Muscle layer of duodenum (tissue), 2 donors: Measurements from ENCODE around the gene B3GNT2.

ENCODE experiments used
- H3K27ac ChIP-seq: one replicate; pipeline ENCODE4 v1.7.0; 2013; ENCODE audit warnings: mild to moderate bottlenecking, low read length
- H3K27me3 ChIP-seq: one replicate; pipeline ENCODE4 v1.7.0; 2013; ENCODE audit warnings: low read depth, mild to moderate bottlenecking, control low read depth, low read length
- H3K36me3 ChIP-seq, 2 donors: one replicate each; pipeline ENCODE4 v1.7.0; 2013; ENCODE audit warnings: low read length in 2 of 2, control low read depth in 1 of 2, mild to moderate bottlenecking in 1 of 2; ENCODE audit not compliant: insufficient read depth in 2 of 2, control insufficient read depth in 1 of 2
- H3K4me1 ChIP-seq, 2 donors: one replicate each; pipeline ENCODE4 v1.7.0; 2013; ENCODE audit warnings: low read length in 2 of 2, mild to moderate bottlenecking in 2 of 2, control low read depth in 1 of 2, moderate library complexity in 1 of 2; ENCODE audit not compliant: insufficient read depth in 2 of 2, control insufficient read depth in 1 of 2
- H3K4me3 ChIP-seq, 2 donors: one replicate each; pipeline ENCODE4 v1.7.0; 2013; ENCODE audit warnings: low read length in 2 of 2, low read depth in 1 of 2, mild to moderate bottlenecking in 1 of 2
- H3K9me3 ChIP-seq, 2 donors: one replicate each; pipeline ENCODE4 v1.7.0; 2013; ENCODE audit warnings: low read length in 2 of 2, control low read depth in 1 of 2, mild to moderate bottlenecking in 1 of 2; ENCODE audit not compliant: control insufficient read depth in 1 of 2
- donor health status: healthy.

B3GNT2 gene

DNA sequence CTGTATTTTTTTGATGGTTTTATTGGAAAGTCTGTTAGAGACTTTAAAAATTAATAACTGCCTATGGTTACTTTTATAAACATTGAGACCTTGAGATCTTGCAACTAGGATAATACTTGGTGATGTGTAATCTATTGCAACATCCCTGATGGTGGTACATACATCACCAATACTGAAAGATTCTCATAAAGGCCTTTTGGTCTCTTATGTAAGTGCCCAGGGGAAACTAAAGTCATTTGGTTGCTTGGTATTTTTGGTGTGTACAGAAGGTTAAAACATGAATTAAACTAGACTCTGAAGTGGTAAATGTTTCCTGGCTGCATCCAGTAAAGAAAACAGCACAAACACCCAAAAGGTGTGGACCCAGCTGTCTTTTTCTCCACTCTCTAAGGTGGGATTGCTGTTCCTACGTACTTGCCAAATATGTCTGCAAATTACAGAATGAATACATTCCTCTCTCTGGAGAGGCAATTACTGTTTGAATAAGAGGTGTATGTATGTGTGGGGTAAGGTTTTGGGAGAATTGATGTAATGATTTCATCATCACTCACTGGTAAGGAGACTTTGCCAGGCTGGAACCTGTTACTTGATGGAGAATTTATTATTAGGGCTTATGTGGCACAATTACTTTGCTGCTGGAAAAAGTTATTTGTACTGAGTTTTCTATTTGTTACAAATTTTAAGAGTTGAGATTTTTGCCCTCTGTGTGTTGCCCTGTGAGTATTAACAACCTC, 3.6 kb downstream of the B3GNT2 start:
- Histone ChIP-seq H3K36me3 (no peaks in the 10 kb centered on the region), H3K9me3 (no peaks in the 10 kb centered on the region), H3K4me3 (no peak overlapping the region), H3K4me1 (peaks cover 8 to 39% of the 10 kb centered on the region in 2 donors), H3K27me3 (no peaks in the 10 kb centered on the region), H3K27ac (no peak overlapping the region)

GRCh38 chr2:62200291-62200841, 4.5 kb downstream of the B3GNT2 start:
- no peak overlapping the region for H3K4me3 ChIP-seq
- no peak overlapping the region for H3K27ac ChIP-seq
- H3K4me1 ChIP-seq: peaks cover 8 to 34% of the 10 kb centered on the region in 2 donors

GRCh38 chr2:62200868-62201267, 5.0 kb downstream of the B3GNT2 start:
- Histone ChIP-seq H3K4me1 (peaks cover 8 to 34% of the 10 kb centered on the region in 2 donors), H3K27ac (no peak overlapping the region), H3K4me3 (no peak overlapping the region), H3K9me3 (no peaks in the 10 kb centered on the region), H3K36me3 (no peaks in the 10 kb centered on the region), H3K27me3 (no peaks in the 10 kb centered on the region)

More at GRCh38 chr2:62200291-62200841, 4.5 kb downstream of the B3GNT2 start:
- Histone ChIP-seq H3K9me3 (no peaks in the 10 kb centered on the region), H3K27me3 (no peaks in the 10 kb centered on the region), H3K36me3 (no peaks in the 10 kb centered on the region)

- Histone ChIP-seq H3K27ac (no peak overlapping the region), H3K4me1 (peaks cover 8 to 34% of the 10 kb centered on the region in 2 donors), H3K9me3 (no peaks in the 10 kb centered on the region), H3K36me3 (no peaks in the 10 kb centered on the region), H3K4me3 (no peak overlapping the region), H3K27me3 (no peaks in the 10 kb centered on the region)
These were observed 5.4 kb downstream of the B3GNT2 start for GRCh38 chr2:62201307-62201706.

- peaks cover 8 to 34% of the 10 kb centered on the region in 2 donors for H3K4me1 ChIP-seq
These were observed 6.3 kb downstream of the B3GNT2 start for GRCh38 chr2:62202019-62202722.

DNA sequence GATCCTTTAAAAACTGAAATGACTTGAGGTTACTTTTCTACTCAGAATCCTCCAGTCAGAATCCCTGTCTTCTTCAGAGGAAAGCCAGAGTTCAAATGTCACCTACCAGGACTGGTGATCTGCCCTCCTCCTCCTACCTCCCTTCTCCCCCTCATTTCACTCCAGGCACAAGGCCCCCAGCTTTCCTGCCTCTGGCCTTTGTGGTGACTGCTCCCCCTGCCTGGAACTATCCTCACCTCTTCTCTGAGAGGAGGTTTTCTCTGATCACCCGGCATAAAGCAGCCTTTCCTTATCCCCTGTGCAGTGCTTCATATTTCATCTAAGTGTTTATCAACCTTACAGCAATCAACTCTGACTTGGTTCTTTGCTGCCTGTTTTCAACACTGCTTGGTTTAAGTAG, 6.8 kb downstream of the B3GNT2 start:
- H3K36me3 ChIP-seq: no peaks in the 10 kb centered on the region
- no peak overlapping the region for H3K4me3 ChIP-seq
- no peaks in the 10 kb centered on the region for H3K9me3 ChIP-seq
- no peaks in the 10 kb centered on the region for H3K27me3 ChIP-seq
- no peak overlapping the region for H3K27ac ChIP-seq
- H3K4me1 ChIP-seq: peaks cover 8 to 34% of the 10 kb centered on the region in 2 donors

More at GRCh38 chr2:62202019-62202722, 6.3 kb downstream of the B3GNT2 start:
- no peak overlapping the region for H3K27ac ChIP-seq
- H3K27me3 ChIP-seq: no peaks in the 10 kb centered on the region
- no peaks in the 10 kb centered on the region for H3K9me3 ChIP-seq
- H3K4me3 ChIP-seq: no peak overlapping the region
- H3K36me3 ChIP-seq: no peaks in the 10 kb centered on the region

DNA sequence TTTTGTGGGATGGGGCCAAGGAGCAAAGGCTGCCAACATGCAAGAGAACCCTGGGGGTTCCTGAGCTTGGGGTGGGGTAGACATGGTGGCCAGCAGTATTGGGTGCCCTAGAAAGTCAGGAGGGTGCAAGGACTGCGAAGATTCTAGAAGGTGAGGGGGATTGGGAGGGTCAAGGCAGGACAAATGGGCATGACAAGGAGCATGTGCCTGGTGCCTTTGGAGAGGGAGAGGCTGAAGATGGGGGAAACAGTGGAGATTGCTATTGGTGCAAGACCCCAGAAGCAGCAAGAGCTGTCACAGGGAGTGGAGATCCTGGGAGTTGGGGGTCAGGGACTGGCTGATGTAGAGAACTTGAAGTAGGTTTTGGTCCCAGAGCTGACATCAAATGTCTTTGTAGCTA, 7.5 kb downstream of the B3GNT2 start:
- H3K27me3 ChIP-seq: no peaks in the 10 kb centered on the region
- no peak overlapping the region for H3K4me3 ChIP-seq
- peaks cover 8 to 33% of the 10 kb centered on the region in 2 donors for H3K4me1 ChIP-seq
- no peaks in the 10 kb centered on the region for H3K9me3 ChIP-seq
- H3K36me3 ChIP-seq: no peaks in the 10 kb centered on the region
- H3K27ac ChIP-seq: no peak overlapping the region

- H3K27ac ChIP-seq: no peak overlapping the region
- no peak overlapping the region for H3K4me3 ChIP-seq
- H3K36me3 ChIP-seq: no peaks in the 10 kb centered on the region
- H3K27me3 ChIP-seq: no peaks in the 10 kb centered on the region
- no peaks in the 10 kb centered on the region for H3K9me3 ChIP-seq
- H3K4me1 ChIP-seq: peaks cover 8 to 31% of the 10 kb centered on the region in 2 donors
These were observed 9.1 kb downstream of the B3GNT2 start for GRCh38 chr2:62204998-62205496.

- Histone ChIP-seq H3K27me3 (no peaks in the 10 kb centered on the region), H3K4me3 (no peak overlapping the region), H3K4me1 (peaks cover 8 to 31% of the 10 kb centered on the region in 2 donors)
These were observed 9.6 kb downstream of the B3GNT2 start for GRCh38 chr2:62205554-62205953.

GRCh38 chr2:62206024-62206423, 10.1 kb downstream of the B3GNT2 start:
- H3K4me1 ChIP-seq: peaks cover 8 to 31% of the 10 kb centered on the region in 2 donors
- H3K27ac ChIP-seq: no peak overlapping the region

More at GRCh38 chr2:62205554-62205953, 9.6 kb downstream of the B3GNT2 start:
- H3K36me3 ChIP-seq: no peaks in the 10 kb centered on the region
- H3K9me3 ChIP-seq: no peaks in the 10 kb centered on the region
- H3K27ac ChIP-seq: no peak overlapping the region

GRCh38 chr2:62207491-62207890, 11.6 kb downstream of the B3GNT2 start:
- H3K9me3 ChIP-seq: no peaks in the 10 kb centered on the region
- no peak overlapping the region for H3K4me3 ChIP-seq
- H3K4me1 ChIP-seq: peaks cover 0 to 16% of the 10 kb centered on the region in 2 donors
- H3K27me3 ChIP-seq: no peaks in the 10 kb centered on the region
- H3K27ac ChIP-seq: no peak overlapping the region
- no peaks in the 10 kb centered on the region for H3K36me3 ChIP-seq

More at GRCh38 chr2:62206024-62206423, 10.1 kb downstream of the B3GNT2 start:
- no peaks in the 10 kb centered on the region for H3K9me3 ChIP-seq
- H3K36me3 ChIP-seq: no peaks in the 10 kb centered on the region
- no peak overlapping the region for H3K4me3 ChIP-seq
- no peaks in the 10 kb centered on the region for H3K27me3 ChIP-seq
